ENCODE results near the gene ELK4.
A peak's percentile ranks its signal among the peaks of the same experiment; 100 is the strongest.
"Not testable (repeated sequence)": the region's sequence is repeated elsewhere in the genome, so short reads cannot be mapped to it uniquely, and the experiment has no call there.

Gene ELK4

GRCh38 chr1:205664399-205665017, 32.7 kb upstream of the ELK4 start:
- no peak for DNase-seq (ENCODE audit: low read depth, low spot score)

GRCh38 chr1:205663286-205663936, 31.6 kb upstream of the ELK4 start:
- DNase-seq (ENCODE audit: low read depth, low spot score) = no peak

GRCh38 chr1:205662791-205663190, 31.0 kb upstream of the ELK4 start:
- no peak for DNase-seq (ENCODE audit: low read depth, low spot score)

GRCh38 chr1:205662135-205662738, 30.4 kb upstream of the ELK4 start:
- DNase-seq (ENCODE audit: low read depth, low spot score) = no peak

- DNase-seq (ENCODE audit: low read depth, low spot score) = no peak
Observed at GRCh38 chr1:205661429-205662134, 29.8 kb upstream of the ELK4 start.

GRCh38 chr1:205660361-205660760, 28.6 kb upstream of the ELK4 start:
- DNase-seq (ENCODE audit: low read depth, low spot score) = no peak

GRCh38 chr1:205658943-205659581, 27.3 kb upstream of the ELK4 start:
- no peak for DNase-seq (ENCODE audit: low read depth, low spot score)

- no peak for DNase-seq (ENCODE audit: low read depth, low spot score)
Observed at GRCh38 chr1:205656236-205656635, 24.4 kb upstream of the ELK4 start.

- DNase-seq (ENCODE audit: low read depth, low spot score) = no peak
Observed at GRCh38 chr1:205652984-205653383, 21.2 kb upstream of the ELK4 start.

GRCh38 chr1:205650241-205650640, 18.4 kb upstream of the ELK4 start:
- no peak for DNase-seq (ENCODE audit: low read depth, low spot score)

GRCh38 chr1:205645519-205645918, 13.7 kb upstream of the ELK4 start:
- no peak for DNase-seq (ENCODE audit: low read depth, low spot score)

- no peak for DNase-seq (ENCODE audit: low read depth, low spot score)
Observed at GRCh38 chr1:205642679-205643307, 11.0 kb upstream of the ELK4 start.

- no peak for DNase-seq (ENCODE audit: low read depth, low spot score)
Observed at GRCh38 chr1:205639567-205639966, 7.8 kb upstream of the ELK4 start.

GRCh38 chr1:205637854-205638468, 6.2 kb upstream of the ELK4 start:
- DNase-seq (ENCODE audit: low read depth, low spot score) = no peak

- no peak for DNase-seq (ENCODE audit: low read depth, low spot score)
Observed at GRCh38 chr1:205636732-205637131, 4.9 kb upstream of the ELK4 start.

GRCh38 chr1:205636138-205636530, 4.3 kb upstream of the ELK4 start:
- not testable (repeated sequence) for DNase-seq (ENCODE audit: low read depth, low spot score)

- no peak for DNase-seq (ENCODE audit: low read depth, low spot score)
Observed at GRCh38 chr1:205633421-205633976, 1.7 kb upstream of the ELK4 start.

- no peak for DNase-seq (ENCODE audit: low read depth, low spot score)
Observed at GRCh38 chr1:205632669-205633169, 908 bp upstream of the ELK4 start.

GRCh38 chr1:205631010-205631767, 622 bp downstream of the ELK4 start:
- DNase-seq (ENCODE audit: low read depth, low spot score) = peak; percentile 57

GRCh38 chr1:205630651-205631009, 1.2 kb downstream of the ELK4 start:
- no peak for DNase-seq (ENCODE audit: low read depth, low spot score)
